Liver (tissue), 9 donors: ENCODE data around the gene ABCC2. TPM values are rescaled to one million over a fixed set of nuclear protein-coding genes. Genes with fewer than 3 reads are reported as not detected.

Experiments
- DNase-seq: peaks from one replicate; pipeline ENCODE4 v3.0.0-alpha.2; 2017; ENCODE audit warnings: low spot score
- H3K27ac ChIP-seq, 2 donors: one replicate each; pipeline ENCODE4 v1.7.0; 2013; ENCODE audit warnings: inconsistent platforms in 2 of 2, low read length in 2 of 2, control low read depth in 1 of 2, low read depth in 1 of 2, mild to moderate bottlenecking in 1 of 2
- H3K27me3 ChIP-seq, 4 donors: one replicate each; pipeline versions ENCODE4 v1.6.1 to v1.7.0; 2013; ENCODE audit warnings: low read length in 3 of 4, inconsistent platforms in 1 of 4, mild to moderate bottlenecking in 1 of 4, moderate library complexity in 1 of 4; ENCODE audit not compliant: control insufficient read depth in 4 of 4, insufficient read depth in 4 of 4
- H3K36me3 ChIP-seq, 4 donors: one replicate each; pipeline versions ENCODE4 v1.6.1 to v1.7.0; 2013; ENCODE audit warnings: low read length in 3 of 4, mild to moderate bottlenecking in 3 of 4, low read depth in 1 of 4, moderate library complexity in 1 of 4; ENCODE audit not compliant: control insufficient read depth in 4 of 4, insufficient read depth in 3 of 4
- H3K4me1 ChIP-seq, 4 donors: one replicate each; pipeline versions ENCODE4 v1.6.1 to v1.7.0; 2013; ENCODE audit warnings: low read length in 3 of 4, mild to moderate bottlenecking in 3 of 4, moderate library complexity in 1 of 4; ENCODE audit not compliant: control insufficient read depth in 4 of 4, insufficient read depth in 4 of 4
- H3K4me3 ChIP-seq, 3 donors: one replicate each; pipeline versions ENCODE4 v1.6.1 to v1.7.0; 2013; ENCODE audit warnings: low read length in 3 of 3, control low read depth in 1 of 3, low read depth in 1 of 3, mild to moderate bottlenecking in 1 of 3
- H3K9ac ChIP-seq, 2 donors: one replicate each; pipeline ENCODE4 v1.7.0; 2013; ENCODE audit warnings: low read length in 2 of 2, mild to moderate bottlenecking in 2 of 2, moderate library complexity in 2 of 2, control low read depth in 1 of 2, low read depth in 1 of 2
- H3K9me3 ChIP-seq, 4 donors: one replicate each; pipeline versions ENCODE4 v1.6.1 to v1.7.0; 2013; ENCODE audit warnings: low read length in 3 of 4; ENCODE audit not compliant: control insufficient read depth in 4 of 4
- EGR1 ChIP-seq, 2 donors: IDR thresholded peaks; 2 replicates each; pipeline ENCODE4 v1.6.1; 2016 to 2018; ENCODE audit warnings: antibody characterized with exemption in 2 of 2, low read depth in 2 of 2
- FOXA1 ChIP-seq: IDR thresholded peaks from 2 replicates; pipeline ENCODE4 v1.6.1; 2016; ENCODE audit warnings: antibody characterized with exemption
- FOXA2 ChIP-seq: IDR thresholded peaks from 2 replicates; pipeline ENCODE4 v1.6.1; 2016; ENCODE audit warnings: antibody characterized with exemption
- GABPA ChIP-seq, 2 donors: IDR thresholded peaks in 1 of 2; conservative IDR thresholded peaks in 1 of 2; 2 replicates each; pipeline ENCODE4 v1.6.1; 2016; ENCODE audit warnings: antibody characterized with exemption in 2 of 2, mild to moderate bottlenecking in 1 of 2, moderate library complexity in 1 of 2
- HNF4A ChIP-seq, 2 donors: conservative IDR thresholded peaks; 2 replicates each; pipeline ENCODE4 v1.6.1; 2016; ENCODE audit warnings: antibody characterized with exemption in 2 of 2, mild to moderate bottlenecking in 2 of 2
- HNF4G ChIP-seq: IDR thresholded peaks from 2 replicates; pipeline ENCODE4 v1.6.1; 2016; ENCODE audit warnings: antibody characterized with exemption
- JUND ChIP-seq, 2 donors: IDR thresholded peaks; 2 replicates each; pipeline ENCODE4 v1.6.1; 2016; ENCODE audit warnings: antibody characterized with exemption in 2 of 2
- NR2F2 ChIP-seq: IDR thresholded peaks from 2 replicates; pipeline ENCODE4 v1.6.1; 2016; ENCODE audit warnings: antibody characterized with exemption
- RAD21 ChIP-seq, 2 donors: IDR thresholded peaks; 2 replicates each; pipeline ENCODE4 v1.6.1; 2016; ENCODE audit warnings: antibody characterized with exemption in 2 of 2, mild to moderate bottlenecking in 2 of 2
- RXRA ChIP-seq, 2 donors: IDR thresholded peaks; 2 replicates each; pipeline ENCODE4 v1.6.1; 2017 to 2018; ENCODE audit warnings: antibody characterized with exemption in 2 of 2, mild to moderate bottlenecking in 1 of 2
- SP1 ChIP-seq: IDR thresholded peaks from 2 replicates; pipeline ENCODE4 v1.6.1; 2018; ENCODE audit warnings: antibody characterized with exemption, mild to moderate bottlenecking
- TAF1 ChIP-seq: conservative IDR thresholded peaks from 2 replicates; pipeline ENCODE4 v1.6.1; 2016; ENCODE audit warnings: antibody characterized with exemption, mild to moderate bottlenecking
- YY1 ChIP-seq: IDR thresholded peaks from 2 replicates; pipeline ENCODE4 v1.6.1; 2016; ENCODE audit warnings: antibody characterized with exemption, mild to moderate bottlenecking
- WGBS: extraction: QIAGEN DNeasy Blood & Tissue Kit; methylation state at CpG from one replicate; pipeline ENCODE4 v1.1.7; 2013; 5-methylcytosine and 5-hydroxymethylcytosine counted together
- polyA plus RNA-seq, 2 donors: library from polyadenylated mRNA; stranded (reverse) in 1 of 2; unstranded in 1 of 2; fragments of 200-250 nt in 1 of 2; fragments of >200 nt in 1 of 2; fragmentation: Nextera tagmentation in 1 of 2; extraction: Ambion mirVana in 1 of 2; gene quantifications; one replicate each; pipeline versions ENCODE4 v1.2.1 to v1.2.3, GENCODE V29; 2013 to 2015
- total RNA-seq, 2 donors: library from RNA; depleted of rRNA; stranded (reverse); fragments of >200 nt; gene quantifications; one replicate each; pipeline ENCODE4 v1.2.3, GENCODE V29; 2014
- TF ChIP-seq, protein P1 (sequence below): fragments of 150-350 bp; IDR thresholded peaks from 2 replicates; pipeline ENCODE4 v1.5.1; 2017; ENCODE audit warnings: improper control_type of control experiment, low read depth, low read length; ENCODE audit not compliant: missing input control
- TF ChIP-seq, protein P2 (sequence below): IDR thresholded peaks from 2 replicates; pipeline ENCODE4 v1.6.1; 2016; ENCODE audit warnings: antibody characterized with exemption
- TF ChIP-seq, protein P3 (sequence below): IDR thresholded peaks from 2 replicates; pipeline ENCODE4 v1.6.1; 2016; ENCODE audit warnings: antibody characterized with exemption
- TF ChIP-seq, protein P4 (sequence below): IDR thresholded peaks from 2 replicates; pipeline ENCODE4 v1.6.1; 2016; ENCODE audit warnings: antibody characterized with exemption
- TF ChIP-seq, protein P5 (sequence below): IDR thresholded peaks from 2 replicates; pipeline ENCODE4 v1.6.1; 2016; ENCODE audit warnings: antibody characterized with exemption, mild to moderate bottlenecking
- donor health status: healthy.
- donor health status: healthy.
- donor health status: healthy.
- donor health status: healthy.
- donor health status: healthy.

Gene ABCC2
- total and polyA plus RNA-seq, 4 donors, result 45.6 to 234 (median 70.1) TPM

DNA sequence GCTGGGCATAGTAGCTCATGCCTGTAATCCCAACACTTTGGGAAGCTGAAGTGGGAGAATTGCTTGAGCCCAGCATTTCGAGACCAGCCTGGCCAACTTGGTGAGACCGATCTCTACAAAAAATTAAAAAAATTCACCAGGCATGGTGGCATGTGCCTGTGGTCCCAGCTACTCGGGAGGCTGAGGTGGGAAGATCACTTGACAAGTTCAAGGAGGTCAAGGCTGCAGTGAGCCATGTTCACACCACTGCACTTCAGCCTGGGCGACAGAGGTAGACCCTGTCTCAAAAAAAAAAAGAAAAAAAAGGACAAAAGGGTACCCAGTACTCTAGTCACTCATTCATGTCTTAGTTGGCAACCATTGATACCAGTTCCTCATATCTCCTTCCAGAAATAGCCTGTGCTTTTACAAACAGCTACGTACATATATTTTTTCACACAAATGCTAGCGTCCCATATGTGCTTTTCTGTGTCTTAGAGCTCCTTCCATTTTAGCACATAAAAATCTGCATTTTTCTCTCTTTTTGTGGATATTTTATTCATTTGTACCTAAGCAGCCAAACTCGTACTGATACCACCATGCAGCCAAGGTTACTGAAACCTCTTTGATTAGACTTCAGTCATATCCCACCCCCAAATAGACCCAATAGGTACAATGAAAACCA, 5.5 kb downstream of the ABCC2 start:
- no peaks in the 10 kb centered on the region for H3K27me3 ChIP-seq
- H3K36me3 ChIP-seq, result peaks cover 0 to 29% (median 19%) of the 10 kb centered on the region in 4 donors
- WGBS, result 45% methylated on average over 7 of the region's 7 CpGs
- peak overlapping the region in 1 of 2 donors; percentile 46 for H3K9ac ChIP-seq
- peak overlapping the region; percentile 20 to 40 (median 39) for H3K4me3 ChIP-seq
- peaks cover 1 to 41% (median 24%) of the 10 kb centered on the region in 4 donors for H3K4me1 ChIP-seq
- DNase-seq, result no peak
- no peak for TF ChIP-seq FOXA1
- TF ChIP-seq NR2F2, result no peak
- TF ChIP-seq HNF4A (conservative IDR thresholded peaks at IDR 0.05), result no peak
- no peak for TF ChIP-seq HNF4G
- TF ChIP-seq TAF1, result no peak
- TF ChIP-seq RAD21 (IDR thresholded peaks at IDR 0.05), result no peak
- no peak for TF ChIP-seq YY1
- H3K9me3 ChIP-seq, result no peaks in the 10 kb centered on the region
- H3K27ac ChIP-seq, result peak overlapping the region; percentile 32 to 78

DNA sequence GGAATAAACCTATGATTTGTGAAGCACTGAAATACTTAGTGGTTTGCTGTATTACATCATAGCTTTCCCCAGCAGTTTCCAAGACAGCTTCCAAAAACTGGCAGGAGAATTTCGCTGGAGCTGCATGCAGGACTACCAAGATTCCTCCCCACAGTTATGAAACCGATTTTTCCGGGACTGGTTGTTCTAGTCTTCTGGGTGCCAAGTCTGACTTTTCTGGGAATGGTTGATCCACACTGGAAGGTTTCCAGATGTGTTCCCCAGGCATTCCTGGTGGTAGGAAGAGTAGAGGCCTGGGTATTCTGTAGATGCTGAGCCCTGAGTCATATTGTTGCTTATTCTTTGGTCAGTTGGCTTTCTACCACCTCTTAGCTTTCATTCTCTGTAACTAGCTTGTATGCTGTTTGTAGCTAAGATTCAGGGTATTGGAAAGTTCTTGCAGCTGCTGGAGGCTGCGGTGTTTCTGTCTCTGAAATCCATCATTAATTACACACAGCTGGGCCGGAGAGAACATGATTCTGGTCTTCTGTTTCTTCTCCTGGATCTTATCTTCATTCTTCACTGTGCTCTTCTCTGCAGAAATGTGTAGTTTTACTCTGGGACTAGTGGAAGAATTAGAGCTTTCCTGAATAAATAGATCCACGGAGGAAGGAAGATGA, 6.3 kb downstream of the ABCC2 start:
- Histone ChIP-seq H3K9ac (peak overlapping the region in 1 of 2 donors; percentile 12), H3K9me3 (no peaks in the 10 kb centered on the region), H3K27ac (peak overlapping the region; percentile 32 to 78), H3K27me3 (no peaks in the 10 kb centered on the region), H3K36me3 (peaks cover 2 to 37% (median 27%) of the 10 kb centered on the region in 4 donors), H3K4me1 (peaks cover 1 to 41% (median 24%) of the 10 kb centered on the region in 4 donors), H3K4me3 (peak overlapping the region in 2 of 3 donors; percentile 40 to 43)
- no peak for DNase-seq
- 49% methylated on average over 6 of the region's 6 CpGs for WGBS
- TF ChIP-seq, protein P1, sequence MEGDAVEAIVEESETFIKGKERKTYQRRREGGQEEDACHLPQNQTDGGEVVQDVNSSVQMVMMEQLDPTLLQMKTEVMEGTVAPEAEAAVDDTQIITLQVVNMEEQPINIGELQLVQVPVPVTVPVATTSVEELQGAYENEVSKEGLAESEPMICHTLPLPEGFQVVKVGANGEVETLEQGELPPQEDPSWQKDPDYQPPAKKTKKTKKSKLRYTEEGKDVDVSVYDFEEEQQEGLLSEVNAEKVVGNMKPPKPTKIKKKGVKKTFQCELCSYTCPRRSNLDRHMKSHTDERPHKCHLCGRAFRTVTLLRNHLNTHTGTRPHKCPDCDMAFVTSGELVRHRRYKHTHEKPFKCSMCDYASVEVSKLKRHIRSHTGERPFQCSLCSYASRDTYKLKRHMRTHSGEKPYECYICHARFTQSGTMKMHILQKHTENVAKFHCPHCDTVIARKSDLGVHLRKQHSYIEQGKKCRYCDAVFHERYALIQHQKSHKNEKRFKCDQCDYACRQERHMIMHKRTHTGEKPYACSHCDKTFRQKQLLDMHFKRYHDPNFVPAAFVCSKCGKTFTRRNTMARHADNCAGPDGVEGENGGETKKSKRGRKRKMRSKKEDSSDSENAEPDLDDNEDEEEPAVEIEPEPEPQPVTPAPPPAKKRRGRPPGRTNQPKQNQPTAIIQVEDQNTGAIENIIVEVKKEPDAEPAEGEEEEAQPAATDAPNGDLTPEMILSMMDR, result no peak
- no peak for TF ChIP-seq NR2F2
- TF ChIP-seq HNF4A (conservative IDR thresholded peaks at IDR 0.05), result peak; percentile 81 to 85
- TF ChIP-seq, protein P2, sequence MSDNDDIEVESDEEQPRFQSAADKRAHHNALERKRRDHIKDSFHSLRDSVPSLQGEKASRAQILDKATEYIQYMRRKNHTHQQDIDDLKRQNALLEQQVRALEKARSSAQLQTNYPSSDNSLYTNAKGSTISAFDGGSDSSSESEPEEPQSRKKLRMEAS, result peak; percentile 75
- TF ChIP-seq EGR1 (IDR thresholded peaks at IDR 0.05; ENCODE audit: low read depth in 2 of 2), result peak; percentile 33 to 79
- TF ChIP-seq, protein P3, sequence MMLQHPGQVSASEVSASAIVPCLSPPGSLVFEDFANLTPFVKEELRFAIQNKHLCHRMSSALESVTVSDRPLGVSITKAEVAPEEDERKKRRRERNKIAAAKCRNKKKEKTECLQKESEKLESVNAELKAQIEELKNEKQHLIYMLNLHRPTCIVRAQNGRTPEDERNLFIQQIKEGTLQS, result peak; percentile 82
- TF ChIP-seq SP1, result peak; percentile 87
- TF ChIP-seq FOXA2, result peak; percentile 21
- TF ChIP-seq FOXA1, result peak; percentile 39
- TF ChIP-seq, protein P4, sequence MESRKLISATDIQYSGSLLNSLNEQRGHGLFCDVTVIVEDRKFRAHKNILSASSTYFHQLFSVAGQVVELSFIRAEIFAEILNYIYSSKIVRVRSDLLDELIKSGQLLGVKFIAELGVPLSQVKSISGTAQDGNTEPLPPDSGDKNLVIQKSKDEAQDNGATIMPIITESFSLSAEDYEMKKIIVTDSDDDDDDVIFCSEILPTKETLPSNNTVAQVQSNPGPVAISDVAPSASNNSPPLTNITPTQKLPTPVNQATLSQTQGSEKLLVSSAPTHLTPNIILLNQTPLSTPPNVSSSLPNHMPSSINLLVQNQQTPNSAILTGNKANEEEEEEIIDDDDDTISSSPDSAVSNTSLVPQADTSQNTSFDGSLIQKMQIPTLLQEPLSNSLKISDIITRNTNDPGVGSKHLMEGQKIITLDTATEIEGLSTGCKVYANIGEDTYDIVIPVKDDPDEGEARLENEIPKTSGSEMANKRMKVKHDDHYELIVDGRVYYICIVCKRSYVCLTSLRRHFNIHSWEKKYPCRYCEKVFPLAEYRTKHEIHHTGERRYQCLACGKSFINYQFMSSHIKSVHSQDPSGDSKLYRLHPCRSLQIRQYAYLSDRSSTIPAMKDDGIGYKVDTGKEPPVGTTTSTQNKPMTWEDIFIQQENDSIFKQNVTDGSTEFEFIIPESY, result peak; percentile 71
- TF ChIP-seq GABPA (IDR thresholded peaks at IDR 0.05 in 1 of 2, conservative IDR thresholded peaks at IDR 0.05 in 1 of 2), result peak in 1 of 2 donors; percentile 54
- TF ChIP-seq JUND (IDR thresholded peaks at IDR 0.05), result peak; percentile 85 to 86
- peak; percentile 82 for TF ChIP-seq HNF4G
- peak; percentile 85 to 87 for TF ChIP-seq RXRA (IDR thresholded peaks at IDR 0.05)
- peak; percentile 49 to 61 for TF ChIP-seq RAD21 (IDR thresholded peaks at IDR 0.05)
- TF ChIP-seq TAF1, result peak; percentile 29
- peak; percentile 66 for TF ChIP-seq YY1
- TF ChIP-seq, protein P5, sequence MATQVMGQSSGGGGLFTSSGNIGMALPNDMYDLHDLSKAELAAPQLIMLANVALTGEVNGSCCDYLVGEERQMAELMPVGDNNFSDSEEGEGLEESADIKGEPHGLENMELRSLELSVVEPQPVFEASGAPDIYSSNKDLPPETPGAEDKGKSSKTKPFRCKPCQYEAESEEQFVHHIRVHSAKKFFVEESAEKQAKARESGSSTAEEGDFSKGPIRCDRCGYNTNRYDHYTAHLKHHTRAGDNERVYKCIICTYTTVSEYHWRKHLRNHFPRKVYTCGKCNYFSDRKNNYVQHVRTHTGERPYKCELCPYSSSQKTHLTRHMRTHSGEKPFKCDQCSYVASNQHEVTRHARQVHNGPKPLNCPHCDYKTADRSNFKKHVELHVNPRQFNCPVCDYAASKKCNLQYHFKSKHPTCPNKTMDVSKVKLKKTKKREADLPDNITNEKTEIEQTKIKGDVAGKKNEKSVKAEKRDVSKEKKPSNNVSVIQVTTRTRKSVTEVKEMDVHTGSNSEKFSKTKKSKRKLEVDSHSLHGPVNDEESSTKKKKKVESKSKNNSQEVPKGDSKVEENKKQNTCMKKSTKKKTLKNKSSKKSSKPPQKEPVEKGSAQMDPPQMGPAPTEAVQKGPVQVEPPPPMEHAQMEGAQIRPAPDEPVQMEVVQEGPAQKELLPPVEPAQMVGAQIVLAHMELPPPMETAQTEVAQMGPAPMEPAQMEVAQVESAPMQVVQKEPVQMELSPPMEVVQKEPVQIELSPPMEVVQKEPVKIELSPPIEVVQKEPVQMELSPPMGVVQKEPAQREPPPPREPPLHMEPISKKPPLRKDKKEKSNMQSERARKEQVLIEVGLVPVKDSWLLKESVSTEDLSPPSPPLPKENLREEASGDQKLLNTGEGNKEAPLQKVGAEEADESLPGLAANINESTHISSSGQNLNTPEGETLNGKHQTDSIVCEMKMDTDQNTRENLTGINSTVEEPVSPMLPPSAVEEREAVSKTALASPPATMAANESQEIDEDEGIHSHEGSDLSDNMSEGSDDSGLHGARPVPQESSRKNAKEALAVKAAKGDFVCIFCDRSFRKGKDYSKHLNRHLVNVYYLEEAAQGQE, result peak; percentile 79
